ENCODE results near the gene B3GNT2. TPM values are rescaled to one million over a fixed set of nuclear protein-coding genes. Genes with fewer than 3 reads are reported as not detected.

Gene B3GNT2
- total and polyA plus RNA-seq, 2 experiments from 2014 or later = 35.5 to 70.4 TPM

DNA sequence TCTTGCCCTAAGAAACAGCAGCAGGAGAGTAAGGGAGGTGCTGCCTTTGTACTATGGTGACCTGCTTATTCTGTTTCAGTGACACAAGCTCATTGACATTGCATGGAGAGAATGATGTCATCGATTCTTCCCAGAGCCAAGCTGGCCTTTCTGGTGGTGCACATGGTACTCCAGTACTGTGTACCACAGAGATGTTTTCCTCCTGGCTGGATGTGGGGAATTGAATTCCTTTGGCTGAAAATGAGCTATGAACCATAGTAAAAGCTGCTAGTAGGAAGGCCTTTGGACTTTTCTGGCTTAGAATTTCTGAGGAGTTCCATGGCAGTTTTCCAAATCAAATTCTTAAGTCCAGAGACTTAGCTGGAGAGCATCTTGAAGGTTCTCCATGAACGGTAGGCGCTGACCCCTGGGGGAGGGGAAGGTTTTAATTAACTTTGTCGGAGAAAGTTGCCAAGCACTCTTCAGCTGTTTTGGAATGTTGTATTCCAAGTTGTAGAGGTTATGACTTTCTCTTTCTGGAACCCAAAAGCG lies 17.1 kb upstream of the B3GNT2 start (continued):
- TF ChIP-seq, protein P1, sequence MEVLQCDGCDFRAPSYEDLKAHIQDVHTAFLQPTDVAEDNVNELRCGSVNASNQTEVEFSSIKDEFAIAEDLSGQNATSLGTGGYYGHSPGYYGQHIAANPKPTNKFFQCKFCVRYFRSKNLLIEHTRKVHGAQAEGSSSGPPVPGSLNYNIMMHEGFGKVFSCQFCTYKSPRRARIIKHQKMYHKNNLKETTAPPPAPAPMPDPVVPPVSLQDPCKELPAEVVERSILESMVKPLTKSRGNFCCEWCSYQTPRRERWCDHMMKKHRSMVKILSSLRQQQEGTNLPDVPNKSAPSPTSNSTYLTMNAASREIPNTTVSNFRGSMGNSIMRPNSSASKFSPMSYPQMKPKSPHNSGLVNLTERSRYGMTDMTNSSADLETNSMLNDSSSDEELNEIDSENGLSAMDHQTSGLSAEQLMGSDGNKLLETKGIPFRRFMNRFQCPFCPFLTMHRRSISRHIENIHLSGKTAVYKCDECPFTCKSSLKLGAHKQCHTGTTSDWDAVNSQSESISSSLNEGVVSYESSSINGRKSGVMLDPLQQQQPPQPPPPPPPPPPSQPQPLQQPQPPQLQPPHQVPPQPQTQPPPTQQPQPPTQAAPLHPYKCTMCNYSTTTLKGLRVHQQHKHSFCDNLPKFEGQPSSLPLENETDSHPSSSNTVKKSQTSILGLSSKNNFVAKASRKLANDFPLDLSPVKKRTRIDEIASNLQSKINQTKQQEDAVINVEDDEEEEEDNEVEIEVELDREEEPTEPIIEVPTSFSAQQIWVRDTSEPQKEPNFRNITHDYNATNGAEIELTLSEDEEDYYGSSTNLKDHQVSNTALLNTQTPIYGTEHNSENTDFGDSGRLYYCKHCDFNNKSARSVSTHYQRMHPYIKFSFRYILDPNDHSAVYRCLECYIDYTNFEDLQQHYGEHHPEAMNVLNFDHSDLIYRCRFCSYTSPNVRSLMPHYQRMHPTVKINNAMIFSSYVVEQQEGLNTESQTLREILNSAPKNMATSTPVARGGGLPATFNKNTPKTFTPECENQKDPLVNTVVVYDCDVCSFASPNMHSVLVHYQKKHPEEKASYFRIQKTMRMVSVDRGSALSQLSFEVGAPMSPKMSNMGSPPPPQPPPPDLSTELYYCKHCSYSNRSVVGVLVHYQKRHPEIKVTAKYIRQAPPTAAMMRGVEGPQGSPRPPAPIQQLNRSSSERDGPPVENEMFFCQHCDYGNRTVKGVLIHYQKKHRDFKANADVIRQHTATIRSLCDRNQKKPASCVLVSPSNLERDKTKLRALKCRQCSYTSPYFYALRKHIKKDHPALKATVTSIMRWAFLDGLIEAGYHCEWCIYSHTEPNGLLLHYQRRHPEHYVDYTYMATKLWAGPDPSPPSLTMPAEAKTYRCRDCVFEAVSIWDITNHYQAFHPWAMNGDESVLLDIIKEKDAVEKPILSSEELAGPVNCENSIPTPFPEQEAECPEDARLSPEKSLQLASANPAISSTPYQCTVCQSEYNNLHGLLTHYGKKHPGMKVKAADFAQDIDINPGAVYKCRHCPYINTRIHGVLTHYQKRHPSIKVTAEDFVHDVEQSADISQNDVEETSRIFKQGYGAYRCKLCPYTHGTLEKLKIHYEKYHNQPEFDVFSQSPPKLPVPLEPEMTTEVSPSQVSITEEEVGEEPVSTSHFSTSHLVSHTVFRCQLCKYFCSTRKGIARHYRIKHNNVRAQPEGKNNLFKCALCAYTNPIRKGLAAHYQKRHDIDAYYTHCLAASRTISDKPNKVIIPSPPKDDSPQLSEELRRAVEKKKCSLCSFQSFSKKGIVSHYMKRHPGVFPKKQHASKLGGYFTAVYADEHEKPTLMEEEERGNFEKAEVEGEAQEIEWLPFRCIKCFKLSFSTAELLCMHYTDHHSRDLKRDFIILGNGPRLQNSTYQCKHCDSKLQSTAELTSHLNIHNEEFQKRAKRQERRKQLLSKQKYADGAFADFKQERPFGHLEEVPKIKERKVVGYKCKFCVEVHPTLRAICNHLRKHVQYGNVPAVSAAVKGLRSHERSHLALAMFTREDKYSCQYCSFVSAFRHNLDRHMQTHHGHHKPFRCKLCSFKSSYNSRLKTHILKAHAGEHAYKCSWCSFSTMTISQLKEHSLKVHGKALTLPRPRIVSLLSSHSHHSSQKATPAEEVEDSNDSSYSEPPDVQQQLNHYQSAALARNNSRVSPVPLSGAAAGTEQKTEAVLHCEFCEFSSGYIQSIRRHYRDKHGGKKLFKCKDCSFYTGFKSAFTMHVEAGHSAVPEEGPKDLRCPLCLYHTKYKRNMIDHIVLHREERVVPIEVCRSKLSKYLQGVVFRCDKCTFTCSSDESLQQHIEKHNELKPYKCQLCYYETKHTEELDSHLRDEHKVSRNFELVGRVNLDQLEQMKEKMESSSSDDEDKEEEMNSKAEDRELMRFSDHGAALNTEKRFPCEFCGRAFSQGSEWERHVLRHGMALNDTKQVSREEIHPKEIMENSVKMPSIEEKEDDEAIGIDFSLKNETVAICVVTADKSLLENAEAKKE (CRISPR knock-in tag; IDR thresholded peaks at IDR 0.05) = no peak

DNA sequence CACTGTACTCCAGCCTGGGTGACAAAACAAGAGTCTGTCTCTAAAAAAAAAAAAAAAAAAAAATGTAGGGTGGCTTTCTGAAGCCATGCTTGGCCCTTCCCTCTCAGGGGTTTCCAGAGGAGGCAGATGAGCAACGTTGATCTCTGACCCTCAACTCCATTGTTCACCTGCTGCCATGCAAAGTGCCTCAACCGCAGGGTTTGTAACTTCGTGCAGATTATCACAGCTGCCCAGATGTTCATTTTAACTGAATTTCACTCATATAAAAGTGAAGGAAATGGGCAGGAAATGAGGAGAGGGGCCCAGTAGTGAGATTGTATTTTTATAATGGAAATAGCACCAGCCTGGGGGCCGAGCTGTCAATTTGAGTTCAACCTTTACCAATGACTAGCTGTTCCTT lies 14.9 kb upstream of the B3GNT2 start:
- no peak overlapping the region for H3K4me3 ChIP-seq
- H3K27me3 ChIP-seq (ENCODE audit: insufficient read depth) = no peaks in the 10 kb centered on the region
- H4K20me1 ChIP-seq (replicated peaks; ENCODE audit: insufficient read depth) = no peaks in the 10 kb centered on the region; the same call in 1 of the 2 replicates
- Mint-ChIP-seq H3K27me3 (ENCODE audit: insufficient read depth, low read depth, poor library complexity) (peaks cover 11% of the 10 kb centered on the region), H3K4me1 (peaks cover 21% of the 10 kb centered on the region), H3K4me3 (no peak overlapping the region), H3K27ac (no peak overlapping the region), H3K36me3 (ENCODE audit: low read depth) (no peaks in the 10 kb centered on the region), H3K9me3 (no peaks in the 10 kb centered on the region)
- peaks cover 13% of the 10 kb centered on the region for H3K4me1 ChIP-seq (ENCODE audit: insufficient read depth)
- H3K4me2 ChIP-seq = no peak overlapping the region
- peaks cover 4% of the 10 kb centered on the region; the same call in 1 of the 2 replicates for H3K9me2 ChIP-seq (ENCODE audit: insufficient read depth)
- no peaks in the 10 kb centered on the region for H3F3A ChIP-seq (replicated peaks; ENCODE audit: low read depth)
- no peaks in the 10 kb centered on the region for H3K36me3 ChIP-seq (ENCODE audit: insufficient read depth)
- ATAC-seq (no peak), DNase-seq (ENCODE audit: low spot score) (no peak)
- H2AFZ ChIP-seq = no peak overlapping the region
- H3K27ac ChIP-seq (ENCODE audit: low read depth) = no peak overlapping the region
- no peaks in the 10 kb centered on the region for H3K79me2 ChIP-seq (replicated peaks; ENCODE audit: insufficient read depth)
- TF ChIP-seq POLR2AphosphoS5 (IDR thresholded peaks at IDR 0.05; ENCODE audit: low read depth) (no peak), ZNF114 (CRISPR knock-in tag; IDR thresholded peaks at IDR 0.05) (no peak), EZH2phosphoT487 (IDR thresholded peaks at IDR 0.05; ENCODE audit: unreplicated experiment) (no peak)
- TF ChIP-seq, protein P1 (CRISPR knock-in tag; IDR thresholded peaks at IDR 0.05) = no peak
- TF ChIP-seq, protein P2, sequence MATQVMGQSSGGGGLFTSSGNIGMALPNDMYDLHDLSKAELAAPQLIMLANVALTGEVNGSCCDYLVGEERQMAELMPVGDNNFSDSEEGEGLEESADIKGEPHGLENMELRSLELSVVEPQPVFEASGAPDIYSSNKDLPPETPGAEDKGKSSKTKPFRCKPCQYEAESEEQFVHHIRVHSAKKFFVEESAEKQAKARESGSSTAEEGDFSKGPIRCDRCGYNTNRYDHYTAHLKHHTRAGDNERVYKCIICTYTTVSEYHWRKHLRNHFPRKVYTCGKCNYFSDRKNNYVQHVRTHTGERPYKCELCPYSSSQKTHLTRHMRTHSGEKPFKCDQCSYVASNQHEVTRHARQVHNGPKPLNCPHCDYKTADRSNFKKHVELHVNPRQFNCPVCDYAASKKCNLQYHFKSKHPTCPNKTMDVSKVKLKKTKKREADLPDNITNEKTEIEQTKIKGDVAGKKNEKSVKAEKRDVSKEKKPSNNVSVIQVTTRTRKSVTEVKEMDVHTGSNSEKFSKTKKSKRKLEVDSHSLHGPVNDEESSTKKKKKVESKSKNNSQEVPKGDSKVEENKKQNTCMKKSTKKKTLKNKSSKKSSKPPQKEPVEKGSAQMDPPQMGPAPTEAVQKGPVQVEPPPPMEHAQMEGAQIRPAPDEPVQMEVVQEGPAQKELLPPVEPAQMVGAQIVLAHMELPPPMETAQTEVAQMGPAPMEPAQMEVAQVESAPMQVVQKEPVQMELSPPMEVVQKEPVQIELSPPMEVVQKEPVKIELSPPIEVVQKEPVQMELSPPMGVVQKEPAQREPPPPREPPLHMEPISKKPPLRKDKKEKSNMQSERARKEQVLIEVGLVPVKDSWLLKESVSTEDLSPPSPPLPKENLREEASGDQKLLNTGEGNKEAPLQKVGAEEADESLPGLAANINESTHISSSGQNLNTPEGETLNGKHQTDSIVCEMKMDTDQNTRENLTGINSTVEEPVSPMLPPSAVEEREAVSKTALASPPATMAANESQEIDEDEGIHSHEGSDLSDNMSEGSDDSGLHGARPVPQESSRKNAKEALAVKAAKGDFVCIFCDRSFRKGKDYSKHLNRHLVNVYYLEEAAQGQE (IDR thresholded peaks at IDR 0.05; ENCODE audit: unreplicated experiment) = no peak
